WTC11 (cell line): ENCODE measurements around the gene IGFL4. TPM values are rescaled to one million over a fixed set of nuclear protein-coding genes. Genes with fewer than 3 reads are reported as not detected.
A peak's percentile ranks its signal among the peaks of the same experiment; 100 is the strongest.

Experiments
- ATAC-seq: fragments of 200-7000 bp; cut with Tn5 transposase; 2 replicates; pipeline ENCODE4 v1.10.0; 2021; ENCODE audit warnings: mild to moderate bottlenecking, moderate library complexity
- CTCF ChIA-PET: fragments of 300-600 bp; sonication (Branson Sonifier 250); formaldehyde crosslinking; loops from one replicate; lab custom pipeline; 2021; ENCODE audit warnings: antibody characterized with exemption; lab: Charles Lee
- POLR2A ChIA-PET: fragments of 350-600 bp; sonication (Branson Sonifier 250); formaldehyde crosslinking; loops from one replicate; lab custom pipeline; 2021; ENCODE audit warnings: antibody characterized with exemption; lab: Charles Lee
- DNase-seq: peaks from one replicate; pipeline ENCODE4 v3.0.0; 2021; ENCODE audit warnings: low spot score
- H3K27ac Mint-ChIP-seq: 2 replicates; pipeline ENCODE4 v1.8.0; 2021; ENCODE audit warnings: mixed read lengths
- H3K27me3 Mint-ChIP-seq: 2 replicates; pipeline ENCODE4 v1.8.0; 2021; ENCODE audit warnings: low read depth, mild to moderate bottlenecking, moderate library complexity, mixed read lengths
- H3K36me3 Mint-ChIP-seq: 2 replicates; pipeline ENCODE4 v1.8.0; 2021; ENCODE audit warnings: mixed read lengths
- H3K4me1 Mint-ChIP-seq: 2 replicates; pipeline ENCODE4 v1.8.0; 2022; ENCODE audit warnings: mixed read lengths
- H3K4me3 Mint-ChIP-seq: 2 replicates; pipeline ENCODE4 v1.8.0; 2021; ENCODE audit warnings: mild to moderate bottlenecking, moderate library complexity, mixed read lengths
- H3K9me3 Mint-ChIP-seq: 2 replicates; pipeline ENCODE4 v1.8.0; 2021; ENCODE audit warnings: mixed read lengths
- ESRRA ChIP-seq: sonication (generic); formaldehyde crosslinking; IDR thresholded peaks from 2 replicates; pipeline ENCODE4 v1.8.1; 2022; ENCODE audit warnings: mild to moderate bottlenecking, missing genetic modification reagents, borderline replicate concordance
- ETV6 ChIP-seq: sonication (generic); formaldehyde crosslinking; IDR thresholded peaks from 2 replicates; pipeline ENCODE4 v1.8.1; 2022; ENCODE audit warnings: mild to moderate bottlenecking, missing genetic modification reagents
- HMGA2 ChIP-seq: fragments of 250-450 bp; sonication (Bioruptor Pico); IDR thresholded peaks from 2 replicates; pipeline ENCODE4 v1.4.0; 2021; ENCODE audit warnings: mild to moderate bottlenecking, moderate library complexity
- JUN ChIP-seq: sonication (generic); formaldehyde crosslinking; IDR thresholded peaks from 2 replicates; pipeline ENCODE4 v1.8.0; 2023; ENCODE audit warnings: mild to moderate bottlenecking, missing genetic modification reagents
- NR3C1 ChIP-seq: sonication (generic); formaldehyde crosslinking; conservative IDR thresholded peaks from 2 replicates; pipeline ENCODE4 v1.8.1; 2023; ENCODE audit warnings: low read depth, mild to moderate bottlenecking, missing genetic modification reagents
- RELA ChIP-seq: sonication (generic); formaldehyde crosslinking; IDR thresholded peaks from 2 replicates; pipeline ENCODE4 v1.8.1; 2022; ENCODE audit warnings: missing genetic modification reagents, mild to moderate bottlenecking, borderline replicate concordance
- SP1 ChIP-seq: sonication (generic); formaldehyde crosslinking; conservative IDR thresholded peaks from 2 replicates; pipeline ENCODE4 v1.8.1; 2022; ENCODE audit warnings: missing genetic modification reagents
- TP53 ChIP-seq: sonication (generic); formaldehyde crosslinking; IDR thresholded peaks from 2 replicates; pipeline ENCODE4 v1.8.1; 2023; ENCODE audit warnings: mild to moderate bottlenecking, missing genetic modification reagents
- ZBTB21 ChIP-seq: sonication (generic); formaldehyde crosslinking; IDR thresholded peaks from 2 replicates; pipeline ENCODE4 v1.8.1; 2023; ENCODE audit warnings: mild to moderate bottlenecking, missing genetic modification reagents, borderline replicate concordance
- ZNF396 ChIP-seq: fragments of 250-450 bp; sonication (Bioruptor Pico); IDR thresholded peaks from 2 replicates; pipeline ENCODE4 v1.8.0; 2021; ENCODE audit warnings: mild to moderate bottlenecking, moderate library complexity, borderline replicate concordance
- total RNA-seq: library from RNA; stranded (reverse); gene quantifications from 3 replicates; pipeline ENCODE4 v1.2.3, GENCODE V29; 2021
- TF ChIP-seq, protein P1 (sequence below): sonication (generic); formaldehyde crosslinking; IDR thresholded peaks from 2 replicates; pipeline ENCODE4 v1.8.0; 2022; ENCODE audit warnings: mild to moderate bottlenecking, missing genetic modification reagents
- TF ChIP-seq, protein P2 (sequence below): fragments of 250-450 bp; sonication (Bioruptor Pico); IDR thresholded peaks from 2 replicates; pipeline ENCODE4 v1.9.0; 2021; ENCODE audit warnings: mild to moderate bottlenecking
- TF ChIP-seq, protein P3 (sequence below): sonication (generic); formaldehyde crosslinking; IDR thresholded peaks from 2 replicates; pipeline ENCODE4 v1.8.0; 2023; ENCODE audit warnings: mild to moderate bottlenecking, missing genetic modification reagents
- TF ChIP-seq, protein P4 (sequence below): fragments of 250-450 bp; sonication (Bioruptor Pico); IDR thresholded peaks from 2 replicates; pipeline ENCODE4 v1.8.0; 2021; ENCODE audit warnings: mild to moderate bottlenecking
- TF ChIP-seq, protein P5 (sequence below): sonication (generic); formaldehyde crosslinking; IDR thresholded peaks from 2 replicates; pipeline ENCODE4 v1.8.0; 2022; ENCODE audit warnings: mild to moderate bottlenecking, missing genetic modification reagents
- TF ChIP-seq, protein P6 (sequence below): sonication (generic); formaldehyde crosslinking; IDR thresholded peaks from 2 replicates; pipeline ENCODE4 v1.8.1; 2023; ENCODE audit warnings: mild to moderate bottlenecking, missing genetic modification reagents, moderate library complexity
- TF ChIP-seq, protein P7 (sequence below): sonication (generic); formaldehyde crosslinking; IDR thresholded peaks from 2 replicates; pipeline ENCODE4 v1.8.1; 2023; ENCODE audit warnings: mild to moderate bottlenecking, missing genetic modification reagents, moderate library complexity
- TF ChIP-seq, protein P8 (sequence below): sonication (generic); formaldehyde crosslinking; IDR thresholded peaks from 2 replicates; pipeline ENCODE4 v1.8.1; 2023; ENCODE audit warnings: mild to moderate bottlenecking, moderate library complexity, missing genetic modification reagents

Gene IGFL4
- total RNA-seq, 1 experiment from 2014 or later, result 0.20 TPM

DNA sequence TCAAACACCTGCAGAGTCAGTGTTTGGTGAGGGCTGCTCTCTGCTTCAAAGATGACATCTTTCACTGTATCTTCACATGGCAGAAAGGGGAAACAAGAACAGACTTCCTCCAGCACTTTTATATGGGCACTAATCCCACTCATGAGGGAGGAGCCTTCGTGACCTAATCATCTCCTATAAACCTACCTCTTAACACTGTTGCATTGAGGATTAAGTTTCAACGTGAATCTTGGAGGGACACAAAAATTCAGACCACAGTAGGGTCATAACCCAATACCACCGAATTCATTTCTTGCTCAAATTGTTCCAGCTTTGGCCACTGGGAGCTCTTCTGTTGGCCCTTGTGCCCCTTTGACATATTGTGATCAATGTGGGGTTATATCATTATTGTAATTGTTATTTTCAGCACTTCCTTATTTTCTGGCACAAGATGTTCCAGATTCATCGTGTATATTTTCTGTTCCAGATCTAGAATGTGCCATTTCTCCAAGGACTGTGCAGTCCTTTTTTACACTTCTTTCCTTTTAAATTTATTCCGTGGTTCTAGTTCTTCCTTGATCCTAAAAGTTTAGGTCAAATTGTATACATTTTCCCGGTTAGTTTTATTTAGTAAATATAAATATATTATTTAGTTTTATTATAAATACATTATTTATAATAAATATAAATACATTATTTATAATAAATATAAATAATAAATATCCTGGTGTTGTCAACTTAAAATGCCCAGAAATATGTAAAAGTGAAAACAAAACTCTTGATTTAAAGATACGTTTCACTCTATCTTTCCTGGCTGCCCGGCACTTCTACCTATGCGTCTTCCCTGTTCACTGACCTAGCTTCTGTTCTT, 35.5 kb upstream of the IGFL4 start:
- POLR2A ChIA-PET, result interaction anchor here (1.3 kb wide), 1 partner anchor 47 kb away, joined by 4 read pairs; no protein-coding TSS in a partner anchor
- peaks cover 88% of the 10 kb centered on the region for H3K27me3 Mint-ChIP-seq
- peaks cover 2% of the 10 kb centered on the region for H3K4me1 Mint-ChIP-seq
- TF ChIP-seq, protein P1, sequence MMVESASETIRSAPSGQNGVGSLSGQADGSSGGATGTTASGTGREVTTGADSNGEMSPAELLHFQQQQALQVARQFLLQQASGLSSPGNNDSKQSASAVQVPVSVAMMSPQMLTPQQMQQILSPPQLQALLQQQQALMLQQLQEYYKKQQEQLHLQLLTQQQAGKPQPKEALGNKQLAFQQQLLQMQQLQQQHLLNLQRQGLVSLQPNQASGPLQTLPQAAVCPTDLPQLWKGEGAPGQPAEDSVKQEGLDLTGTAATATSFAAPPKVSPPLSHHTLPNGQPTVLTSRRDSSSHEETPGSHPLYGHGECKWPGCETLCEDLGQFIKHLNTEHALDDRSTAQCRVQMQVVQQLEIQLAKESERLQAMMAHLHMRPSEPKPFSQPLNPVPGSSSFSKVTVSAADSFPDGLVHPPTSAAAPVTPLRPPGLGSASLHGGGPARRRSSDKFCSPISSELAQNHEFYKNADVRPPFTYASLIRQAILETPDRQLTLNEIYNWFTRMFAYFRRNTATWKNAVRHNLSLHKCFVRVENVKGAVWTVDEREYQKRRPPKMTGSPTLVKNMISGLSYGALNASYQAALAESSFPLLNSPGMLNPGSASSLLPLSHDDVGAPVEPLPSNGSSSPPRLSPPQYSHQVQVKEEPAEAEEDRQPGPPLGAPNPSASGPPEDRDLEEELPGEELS (CRISPR knock-in tag), result no peak
- peak; percentile 97 for TF ChIP-seq HMGA2 (CRISPR knock-in tag)
- peak overlapping the region; percentile 84 for H3K4me3 Mint-ChIP-seq
- H3K9me3 Mint-ChIP-seq, result peaks cover 5% of the 10 kb centered on the region; the same call in 1 of the 2 replicates
- no peak overlapping the region for H3K27ac Mint-ChIP-seq
- no peaks in the 10 kb centered on the region for H3K36me3 Mint-ChIP-seq
- CTCF ChIA-PET, result interaction anchor here (0.6 to 4.8 kb wide), 51 partner anchors 10 to 597 kb away, joined by 3 to 173 read pairs (median 5); partner anchors contain the start of genes FOXA3, IGFL4, IRF2BP1 and MYPOP
- ATAC-seq (no peak), DNase-seq (no peak)

DNA sequence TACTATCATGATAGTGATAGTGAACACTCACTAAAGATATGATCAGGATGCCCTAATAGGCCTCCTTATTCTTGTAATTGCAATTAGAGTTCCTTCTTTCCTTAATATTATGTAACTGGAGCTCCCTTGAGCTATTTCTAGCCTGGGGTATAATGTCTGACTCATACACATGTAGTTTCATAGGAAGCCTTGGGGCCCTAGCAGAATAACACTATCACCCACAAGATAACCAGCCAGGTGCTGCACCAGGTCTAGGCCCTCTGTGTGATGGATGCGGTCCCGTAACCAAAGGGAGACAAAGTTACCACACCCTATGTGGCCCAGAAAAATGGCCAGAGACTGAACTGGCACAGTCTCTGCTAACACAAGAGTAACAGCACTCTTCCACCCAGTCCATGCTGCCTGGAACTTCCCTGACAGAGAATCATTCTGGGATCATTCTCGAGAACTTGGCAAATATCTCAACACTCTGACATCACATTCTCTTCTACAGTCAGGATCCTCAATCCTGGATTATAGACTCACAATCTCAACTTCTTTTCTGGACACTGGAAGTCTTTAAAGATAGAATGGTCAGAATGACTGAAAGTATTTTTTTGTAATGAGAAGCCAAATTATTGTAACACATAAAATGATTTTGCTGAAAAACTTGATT, 32.6 kb upstream of the IGFL4 start:
- Mint-ChIP-seq H3K4me1 (peaks cover 2% of the 10 kb centered on the region), H3K36me3 (no peaks in the 10 kb centered on the region), H3K4me3 (no peak overlapping the region), H3K9me3 (no peaks in the 10 kb centered on the region), H3K27me3 (peaks cover 82% of the 10 kb centered on the region), H3K27ac (no peak overlapping the region)
- DNase-seq (no peak), ATAC-seq (no peak)
- CTCF ChIA-PET, result interaction anchor here (1.3 to 2.1 kb wide), 3 partner anchors 24 to 45 kb away, joined by 3 to 20 read pairs (median 5); no protein-coding TSS in a partner anchor
- POLR2A ChIA-PET, result no interaction called here
- TF ChIP-seq, protein P2, sequence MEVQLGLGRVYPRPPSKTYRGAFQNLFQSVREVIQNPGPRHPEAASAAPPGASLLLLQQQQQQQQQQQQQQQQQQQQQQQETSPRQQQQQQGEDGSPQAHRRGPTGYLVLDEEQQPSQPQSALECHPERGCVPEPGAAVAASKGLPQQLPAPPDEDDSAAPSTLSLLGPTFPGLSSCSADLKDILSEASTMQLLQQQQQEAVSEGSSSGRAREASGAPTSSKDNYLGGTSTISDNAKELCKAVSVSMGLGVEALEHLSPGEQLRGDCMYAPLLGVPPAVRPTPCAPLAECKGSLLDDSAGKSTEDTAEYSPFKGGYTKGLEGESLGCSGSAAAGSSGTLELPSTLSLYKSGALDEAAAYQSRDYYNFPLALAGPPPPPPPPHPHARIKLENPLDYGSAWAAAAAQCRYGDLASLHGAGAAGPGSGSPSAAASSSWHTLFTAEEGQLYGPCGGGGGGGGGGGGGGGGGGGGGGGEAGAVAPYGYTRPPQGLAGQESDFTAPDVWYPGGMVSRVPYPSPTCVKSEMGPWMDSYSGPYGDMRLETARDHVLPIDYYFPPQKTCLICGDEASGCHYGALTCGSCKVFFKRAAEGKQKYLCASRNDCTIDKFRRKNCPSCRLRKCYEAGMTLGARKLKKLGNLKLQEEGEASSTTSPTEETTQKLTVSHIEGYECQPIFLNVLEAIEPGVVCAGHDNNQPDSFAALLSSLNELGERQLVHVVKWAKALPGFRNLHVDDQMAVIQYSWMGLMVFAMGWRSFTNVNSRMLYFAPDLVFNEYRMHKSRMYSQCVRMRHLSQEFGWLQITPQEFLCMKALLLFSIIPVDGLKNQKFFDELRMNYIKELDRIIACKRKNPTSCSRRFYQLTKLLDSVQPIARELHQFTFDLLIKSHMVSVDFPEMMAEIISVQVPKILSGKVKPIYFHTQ (CRISPR knock-in tag), result no peak
- no peak for TF ChIP-seq RELA (CRISPR knock-in tag)
- no peak for TF ChIP-seq ZBTB21
- no peak for TF ChIP-seq ETV6
- TF ChIP-seq, protein P3, sequence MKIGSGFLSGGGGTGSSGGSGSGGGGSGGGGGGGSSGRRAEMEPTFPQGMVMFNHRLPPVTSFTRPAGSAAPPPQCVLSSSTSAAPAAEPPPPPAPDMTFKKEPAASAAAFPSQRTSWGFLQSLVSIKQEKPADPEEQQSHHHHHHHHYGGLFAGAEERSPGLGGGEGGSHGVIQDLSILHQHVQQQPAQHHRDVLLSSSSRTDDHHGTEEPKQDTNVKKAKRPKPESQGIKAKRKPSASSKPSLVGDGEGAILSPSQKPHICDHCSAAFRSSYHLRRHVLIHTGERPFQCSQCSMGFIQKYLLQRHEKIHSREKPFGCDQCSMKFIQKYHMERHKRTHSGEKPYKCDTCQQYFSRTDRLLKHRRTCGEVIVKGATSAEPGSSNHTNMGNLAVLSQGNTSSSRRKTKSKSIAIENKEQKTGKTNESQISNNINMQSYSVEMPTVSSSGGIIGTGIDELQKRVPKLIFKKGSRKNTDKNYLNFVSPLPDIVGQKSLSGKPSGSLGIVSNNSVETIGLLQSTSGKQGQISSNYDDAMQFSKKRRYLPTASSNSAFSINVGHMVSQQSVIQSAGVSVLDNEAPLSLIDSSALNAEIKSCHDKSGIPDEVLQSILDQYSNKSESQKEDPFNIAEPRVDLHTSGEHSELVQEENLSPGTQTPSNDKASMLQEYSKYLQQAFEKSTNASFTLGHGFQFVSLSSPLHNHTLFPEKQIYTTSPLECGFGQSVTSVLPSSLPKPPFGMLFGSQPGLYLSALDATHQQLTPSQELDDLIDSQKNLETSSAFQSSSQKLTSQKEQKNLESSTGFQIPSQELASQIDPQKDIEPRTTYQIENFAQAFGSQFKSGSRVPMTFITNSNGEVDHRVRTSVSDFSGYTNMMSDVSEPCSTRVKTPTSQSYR (CRISPR knock-in tag), result no peak
- TF ChIP-seq, protein P4, sequence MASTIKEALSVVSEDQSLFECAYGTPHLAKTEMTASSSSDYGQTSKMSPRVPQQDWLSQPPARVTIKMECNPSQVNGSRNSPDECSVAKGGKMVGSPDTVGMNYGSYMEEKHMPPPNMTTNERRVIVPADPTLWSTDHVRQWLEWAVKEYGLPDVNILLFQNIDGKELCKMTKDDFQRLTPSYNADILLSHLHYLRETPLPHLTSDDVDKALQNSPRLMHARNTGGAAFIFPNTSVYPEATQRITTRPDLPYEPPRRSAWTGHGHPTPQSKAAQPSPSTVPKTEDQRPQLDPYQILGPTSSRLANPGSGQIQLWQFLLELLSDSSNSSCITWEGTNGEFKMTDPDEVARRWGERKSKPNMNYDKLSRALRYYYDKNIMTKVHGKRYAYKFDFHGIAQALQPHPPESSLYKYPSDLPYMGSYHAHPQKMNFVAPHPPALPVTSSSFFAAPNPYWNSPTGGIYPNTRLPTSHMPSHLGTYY (CRISPR knock-in tag), result no peak
- TF ChIP-seq, protein P5, sequence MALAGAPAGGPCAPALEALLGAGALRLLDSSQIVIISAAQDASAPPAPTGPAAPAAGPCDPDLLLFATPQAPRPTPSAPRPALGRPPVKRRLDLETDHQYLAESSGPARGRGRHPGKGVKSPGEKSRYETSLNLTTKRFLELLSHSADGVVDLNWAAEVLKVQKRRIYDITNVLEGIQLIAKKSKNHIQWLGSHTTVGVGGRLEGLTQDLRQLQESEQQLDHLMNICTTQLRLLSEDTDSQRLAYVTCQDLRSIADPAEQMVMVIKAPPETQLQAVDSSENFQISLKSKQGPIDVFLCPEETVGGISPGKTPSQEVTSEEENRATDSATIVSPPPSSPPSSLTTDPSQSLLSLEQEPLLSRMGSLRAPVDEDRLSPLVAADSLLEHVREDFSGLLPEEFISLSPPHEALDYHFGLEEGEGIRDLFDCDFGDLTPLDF (CRISPR knock-in tag), result no peak
- TF ChIP-seq, protein P6, sequence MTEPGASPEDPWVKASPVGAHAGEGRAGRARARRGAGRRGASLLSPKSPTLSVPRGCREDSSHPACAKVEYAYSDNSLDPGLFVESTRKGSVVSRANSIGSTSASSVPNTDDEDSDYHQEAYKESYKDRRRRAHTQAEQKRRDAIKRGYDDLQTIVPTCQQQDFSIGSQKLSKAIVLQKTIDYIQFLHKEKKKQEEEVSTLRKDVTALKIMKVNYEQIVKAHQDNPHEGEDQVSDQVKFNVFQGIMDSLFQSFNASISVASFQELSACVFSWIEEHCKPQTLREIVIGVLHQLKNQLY (CRISPR knock-in tag), result no peak
- TF ChIP-seq, protein P7, sequence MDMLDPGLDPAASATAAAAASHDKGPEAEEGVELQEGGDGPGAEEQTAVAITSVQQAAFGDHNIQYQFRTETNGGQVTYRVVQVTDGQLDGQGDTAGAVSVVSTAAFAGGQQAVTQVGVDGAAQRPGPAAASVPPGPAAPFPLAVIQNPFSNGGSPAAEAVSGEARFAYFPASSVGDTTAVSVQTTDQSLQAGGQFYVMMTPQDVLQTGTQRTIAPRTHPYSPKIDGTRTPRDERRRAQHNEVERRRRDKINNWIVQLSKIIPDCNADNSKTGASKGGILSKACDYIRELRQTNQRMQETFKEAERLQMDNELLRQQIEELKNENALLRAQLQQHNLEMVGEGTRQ (CRISPR knock-in tag), result no peak
- TF ChIP-seq ESRRA (CRISPR knock-in tag), result no peak
- no peak for TF ChIP-seq ZNF396 (CRISPR knock-in tag)
- TF ChIP-seq, protein P8, sequence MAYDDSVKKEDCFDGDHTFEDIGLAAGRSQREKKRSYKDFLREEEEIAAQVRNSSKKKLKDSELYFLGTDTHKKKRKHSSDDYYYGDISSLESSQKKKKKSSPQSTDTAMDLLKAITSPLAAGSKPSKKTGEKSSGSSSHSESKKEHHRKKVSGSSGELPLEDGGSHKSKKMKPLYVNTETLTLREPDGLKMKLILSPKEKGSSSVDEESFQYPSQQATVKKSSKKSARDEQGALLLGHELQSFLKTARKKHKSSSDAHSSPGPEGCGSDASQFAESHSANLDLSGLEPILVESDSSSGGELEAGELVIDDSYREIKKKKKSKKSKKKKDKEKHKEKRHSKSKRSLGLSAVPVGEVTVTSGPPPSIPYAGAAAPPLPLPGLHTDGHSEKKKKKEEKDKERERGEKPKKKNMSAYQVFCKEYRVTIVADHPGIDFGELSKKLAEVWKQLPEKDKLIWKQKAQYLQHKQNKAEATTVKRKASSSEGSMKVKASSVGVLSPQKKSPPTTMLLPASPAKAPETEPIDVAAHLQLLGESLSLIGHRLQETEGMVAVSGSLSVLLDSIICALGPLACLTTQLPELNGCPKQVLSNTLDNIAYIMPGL (CRISPR knock-in tag), result no peak
- no peak for TF ChIP-seq NR3C1 (CRISPR knock-in tag)
- no peak for TF ChIP-seq TP53
- no peak for TF ChIP-seq JUN
- TF ChIP-seq SP1 (CRISPR knock-in tag), result no peak
